Measurements from ENCODE around the gene ZNF681.
"Not testable (repeated sequence)": the region's sequence is repeated elsewhere in the genome, so short reads cannot be mapped to it uniquely, and the experiment has no call there.

The ZNF681 gene

DNA sequence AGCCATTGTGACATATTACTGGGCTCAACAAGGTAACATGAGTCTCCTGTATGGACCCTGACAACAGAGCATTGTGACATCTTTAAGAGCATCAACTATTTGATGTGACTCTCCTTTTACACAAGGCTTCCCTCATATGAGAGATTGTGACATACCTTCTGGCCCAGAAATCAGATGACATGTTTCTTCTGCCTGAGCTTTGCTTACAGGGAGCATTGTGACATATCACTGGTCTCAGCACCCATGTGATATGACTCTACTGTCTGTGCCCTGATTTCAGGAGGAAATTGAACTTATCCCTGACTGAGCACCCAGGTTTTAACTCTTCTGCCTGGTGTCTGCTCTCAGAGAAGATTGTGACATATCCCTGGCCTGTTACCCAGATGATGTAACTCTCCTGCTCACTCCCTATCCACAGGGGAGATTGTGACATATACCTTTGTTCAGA lies 15.9 kb upstream of the ZNF681 start:
- DNase-seq (ENCODE audit: extremely low read depth in 1 of 2, low read depth in 1 of 2), result no peak

DNA sequence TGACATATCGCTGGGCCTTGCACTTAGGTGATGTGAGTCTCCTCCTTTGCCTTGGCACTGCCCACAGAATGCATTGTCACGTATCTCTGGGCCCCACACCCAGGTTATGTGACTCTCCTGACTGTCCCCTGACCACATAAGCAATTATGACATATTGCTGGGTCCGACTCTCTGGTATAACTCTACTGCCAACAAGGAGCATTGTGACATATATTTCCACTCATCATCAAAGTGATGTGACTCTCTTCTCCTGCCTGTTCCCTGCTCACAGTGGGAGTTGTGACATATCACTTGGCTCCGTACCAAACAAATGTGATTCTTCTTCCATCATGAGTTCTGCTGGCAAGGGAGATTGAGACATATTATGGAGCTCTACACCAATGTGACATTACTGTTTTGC lies 15.4 kb upstream of the ZNF681 start:
- no peak for DNase-seq (ENCODE audit: extremely low read depth in 1 of 2, low read depth in 1 of 2)

DNA sequence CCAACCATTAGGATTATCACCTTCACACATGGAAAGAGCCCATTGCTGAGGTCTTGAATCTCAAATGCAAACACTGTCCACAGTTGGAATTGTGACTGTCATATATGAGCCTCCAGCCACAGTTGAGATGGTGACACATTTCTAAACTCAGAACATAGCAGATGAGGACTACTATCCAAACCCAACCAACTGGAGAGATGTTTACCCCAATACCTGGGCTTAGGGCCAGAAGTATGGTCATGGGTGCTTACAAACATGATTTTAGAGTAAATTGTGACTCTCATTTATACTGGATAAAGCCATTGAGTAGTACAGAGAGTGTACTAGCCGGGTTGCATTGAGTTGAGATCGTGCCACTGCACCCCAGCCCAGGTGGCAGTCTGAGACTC lies 14.0 kb upstream of the ZNF681 start:
- no peak for DNase-seq (ENCODE audit: extremely low read depth in 1 of 2, low read depth in 1 of 2)

DNA sequence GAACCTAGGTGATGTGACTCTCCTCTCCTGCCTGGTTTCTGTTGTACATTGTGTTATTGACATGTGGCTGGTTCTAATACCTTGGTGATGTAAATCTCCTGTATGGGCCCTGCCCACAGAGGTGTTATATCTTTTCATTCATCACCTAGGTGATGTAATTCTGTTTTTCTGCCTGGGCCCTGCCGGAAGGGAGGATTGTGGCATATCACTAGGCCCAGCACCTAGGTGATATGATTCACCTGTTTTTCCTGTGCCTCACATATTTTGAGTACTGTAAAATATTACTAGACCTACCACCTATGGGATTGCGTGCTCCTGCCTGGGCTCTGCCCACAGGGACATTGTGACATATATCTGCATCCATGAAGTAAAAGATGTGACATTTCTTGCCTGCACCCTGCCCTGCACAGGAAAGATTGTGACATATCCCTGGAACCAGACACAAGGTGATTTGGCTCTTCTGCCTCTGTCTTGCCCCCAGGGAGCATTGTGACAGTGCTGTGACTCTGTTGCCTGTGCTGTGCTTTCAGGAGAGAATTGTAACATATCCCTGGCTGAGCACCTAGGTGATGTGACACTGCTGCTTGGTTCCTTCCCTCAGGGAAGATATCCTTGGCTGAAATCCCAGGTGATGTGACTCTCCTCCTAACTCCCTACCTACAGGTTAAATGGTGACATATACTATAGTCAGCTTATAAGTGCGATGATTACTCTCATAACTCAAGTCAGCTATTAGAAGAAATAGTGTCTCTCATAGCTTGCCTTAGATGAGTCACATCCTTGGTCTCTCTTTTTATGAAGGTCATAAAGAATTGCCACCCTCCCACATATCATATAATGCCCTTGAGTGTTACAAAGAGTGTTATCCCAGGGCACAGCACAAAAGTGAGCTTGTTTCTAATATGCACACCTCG lies 13.3 kb upstream of the ZNF681 start:
- no peak for DNase-seq (ENCODE audit: extremely low read depth in 1 of 2, low read depth in 1 of 2)

DNA sequence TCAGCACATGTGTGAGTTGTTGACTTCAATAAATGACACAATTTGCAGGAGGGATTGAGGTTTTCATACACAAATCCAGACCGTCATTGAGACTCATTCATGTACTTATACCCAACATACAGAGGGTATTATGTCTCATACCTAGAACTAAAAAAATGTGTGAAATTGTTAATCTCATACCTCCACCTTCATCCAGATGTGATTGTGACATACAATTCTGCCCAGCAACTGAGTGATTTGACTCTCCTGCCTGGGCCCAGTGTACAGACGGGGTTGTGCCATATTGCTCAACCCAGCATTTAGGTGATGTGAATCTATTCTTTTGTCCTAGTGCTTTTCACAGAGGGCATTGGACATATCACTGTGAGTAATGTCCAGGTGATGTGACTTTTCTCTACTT lies 12.6 kb upstream of the ZNF681 start:
- DNase-seq (ENCODE audit: extremely low read depth in 1 of 2, low read depth in 1 of 2), result no peak

DNA sequence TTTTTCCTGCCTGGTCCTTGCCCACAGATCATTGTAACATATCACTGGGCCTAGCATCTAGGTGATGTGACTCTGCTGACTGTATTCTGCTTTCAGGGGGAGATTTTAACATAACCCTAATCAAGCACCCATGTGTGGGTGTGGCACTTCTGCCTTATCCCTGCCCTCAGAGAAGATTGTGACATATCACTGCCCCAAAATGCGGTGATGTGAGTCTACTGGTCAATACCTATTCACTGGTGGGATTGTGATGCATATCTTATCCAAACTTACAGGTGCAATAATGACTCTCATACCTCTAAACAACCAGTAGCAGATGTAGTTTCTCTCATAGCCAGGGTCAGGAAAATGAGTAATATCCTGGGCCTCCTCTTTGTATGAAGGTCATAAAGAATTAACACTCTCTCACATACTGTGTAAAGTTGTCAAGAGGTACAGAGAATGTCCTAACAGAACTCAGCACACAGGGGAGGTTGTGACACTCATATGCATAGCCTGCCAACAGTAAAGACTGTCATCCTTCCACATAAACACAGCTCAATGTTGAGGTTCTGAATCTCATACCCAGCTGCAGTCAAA lies 12.1 kb upstream of the ZNF681 start:
- no peak for DNase-seq (ENCODE audit: extremely low read depth in 1 of 2, low read depth in 1 of 2)

DNA sequence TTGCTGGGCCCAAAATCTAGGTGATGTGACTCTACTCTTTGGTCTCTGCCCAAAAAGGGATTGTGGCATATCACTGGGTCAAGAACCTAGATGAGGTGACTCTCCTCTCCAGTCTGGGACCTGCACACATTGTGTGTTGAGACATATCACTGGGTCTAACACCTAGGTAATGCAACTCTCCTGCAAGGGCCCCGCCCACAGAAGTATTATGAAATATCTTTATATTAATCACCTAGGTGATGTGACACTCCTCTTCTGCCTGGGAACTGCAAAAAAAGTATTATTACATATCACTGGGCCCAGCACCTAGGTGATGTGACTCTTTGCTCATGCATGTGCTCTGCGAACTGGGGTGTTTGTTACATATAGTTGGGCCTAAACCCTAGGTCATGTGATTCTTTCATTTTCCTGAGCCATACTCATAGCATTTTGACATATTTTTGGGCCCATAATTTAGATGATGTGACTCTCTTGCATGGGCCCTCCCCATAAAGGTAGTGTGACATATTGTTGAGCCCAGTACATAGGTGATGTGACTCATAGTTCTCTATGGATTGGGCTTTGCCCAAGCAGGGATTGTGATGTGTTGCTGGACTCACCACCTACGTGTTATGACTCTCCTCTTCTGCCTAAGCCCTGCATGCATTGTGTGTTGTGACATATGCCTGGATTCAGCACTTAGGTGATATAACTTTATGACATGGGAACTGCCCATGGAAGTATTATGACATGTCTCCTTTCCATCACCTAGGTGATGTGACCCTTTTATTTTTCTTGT lies 11.2 kb upstream of the ZNF681 start:
- DNase-seq (ENCODE audit: extremely low read depth in 1 of 2, low read depth in 1 of 2), result no peak

DNA sequence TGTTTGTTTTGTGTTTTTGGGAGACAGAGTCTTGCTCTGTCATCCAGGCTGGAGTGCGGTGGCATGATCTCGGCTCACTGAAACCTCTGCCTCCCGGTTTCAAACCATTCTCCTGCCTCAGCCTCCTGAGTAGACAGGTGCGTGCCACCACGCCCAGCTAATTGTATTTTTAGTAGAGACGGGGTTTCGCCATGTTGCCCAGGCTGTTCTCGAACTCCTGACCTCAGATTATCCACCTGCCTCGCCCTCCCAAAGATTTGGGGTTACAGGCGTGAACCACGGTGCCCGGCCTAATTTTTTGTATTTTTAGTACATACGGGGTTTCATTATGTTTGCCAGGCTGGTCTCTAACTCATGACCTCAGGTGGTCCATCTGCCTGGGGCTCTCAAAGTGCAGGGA lies 8.3 kb upstream of the ZNF681 start:
- DNase-seq (ENCODE audit: extremely low read depth in 1 of 2, low read depth in 1 of 2), result no peak

DNA sequence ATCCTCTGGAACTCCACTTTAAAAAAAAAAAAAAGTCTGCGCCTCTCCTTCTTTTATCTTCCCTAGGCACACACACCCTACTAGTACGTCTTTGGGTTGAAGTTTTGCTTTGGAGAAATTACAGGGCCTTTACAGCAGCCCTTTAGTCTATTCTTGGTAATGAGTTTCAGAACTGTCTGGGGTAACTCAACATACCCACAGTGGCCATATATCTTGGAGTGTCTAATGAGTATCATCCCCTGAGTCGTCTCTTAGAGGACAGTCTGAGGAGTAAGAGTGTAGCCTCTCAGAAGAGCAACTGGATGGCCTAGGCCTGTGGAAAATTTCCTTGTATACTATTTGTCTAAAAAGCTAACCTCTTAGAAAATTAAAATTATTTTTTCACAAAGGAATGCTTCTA lies 6.1 kb upstream of the ZNF681 start:
- no peak for DNase-seq (ENCODE audit: extremely low read depth in 1 of 2, low read depth in 1 of 2)

DNA sequence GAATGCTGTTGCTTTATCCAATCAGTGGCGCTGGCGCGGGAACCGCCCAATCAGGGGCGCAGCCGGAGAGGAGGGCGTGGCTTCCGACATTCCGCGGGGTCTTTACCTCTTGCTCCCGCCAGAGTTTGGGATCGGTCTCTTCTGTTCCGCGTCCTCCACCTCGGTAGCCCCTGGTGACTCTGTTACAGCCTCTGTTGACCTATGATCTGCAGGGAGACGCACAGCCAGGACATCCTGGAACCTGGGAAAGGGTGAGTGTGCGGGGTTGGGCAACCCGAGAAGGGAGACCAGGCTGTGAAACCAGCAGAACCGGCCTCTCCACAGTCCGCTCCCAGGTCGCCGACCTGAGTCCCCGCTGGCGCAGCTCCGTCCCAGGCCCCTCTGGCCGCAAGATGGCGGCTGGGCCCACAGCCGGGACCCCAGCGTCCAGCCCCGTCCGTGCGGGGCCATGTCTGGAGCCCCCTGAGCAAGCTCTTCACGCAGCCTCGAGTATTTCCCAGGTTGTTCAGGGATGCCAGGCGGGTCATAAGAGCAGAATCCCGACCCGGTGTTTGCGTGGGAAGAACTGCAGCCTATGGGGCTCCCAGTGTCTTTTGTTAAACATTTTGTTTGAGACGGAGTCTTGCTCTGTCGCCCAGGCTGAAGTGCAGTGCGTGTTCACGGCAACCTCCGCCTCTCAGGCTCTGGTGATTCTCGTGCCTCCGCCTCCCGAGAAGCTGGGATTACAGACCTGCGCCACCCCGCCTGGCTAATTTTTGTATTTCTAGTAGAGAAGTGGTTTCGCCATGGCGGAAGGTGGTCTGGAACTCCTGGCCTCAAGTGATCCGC lies 4.4 kb upstream of the ZNF681 start:
- peak; percentile 49 to 74 for DNase-seq (ENCODE audit: extremely low read depth in 1 of 2, low read depth in 1 of 2)

DNA sequence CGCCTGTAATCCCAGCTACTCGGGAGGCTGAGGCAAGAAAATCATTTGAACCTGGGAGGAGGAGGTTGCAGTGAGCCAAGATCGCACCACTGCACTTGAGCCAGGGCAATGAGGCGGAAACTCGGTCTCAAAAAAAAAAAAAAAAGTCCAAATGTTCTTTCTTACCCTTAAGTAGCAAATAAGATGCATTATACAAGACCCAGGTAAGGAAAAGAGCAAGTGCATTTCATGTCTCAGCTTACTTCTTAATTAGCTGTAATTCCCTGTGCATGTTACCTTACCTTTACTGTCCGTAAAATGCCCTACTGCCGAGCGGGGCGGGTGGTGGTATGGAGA lies 3.8 kb upstream of the ZNF681 start:
- no peak for DNase-seq (ENCODE audit: extremely low read depth in 1 of 2, low read depth in 1 of 2)

DNA sequence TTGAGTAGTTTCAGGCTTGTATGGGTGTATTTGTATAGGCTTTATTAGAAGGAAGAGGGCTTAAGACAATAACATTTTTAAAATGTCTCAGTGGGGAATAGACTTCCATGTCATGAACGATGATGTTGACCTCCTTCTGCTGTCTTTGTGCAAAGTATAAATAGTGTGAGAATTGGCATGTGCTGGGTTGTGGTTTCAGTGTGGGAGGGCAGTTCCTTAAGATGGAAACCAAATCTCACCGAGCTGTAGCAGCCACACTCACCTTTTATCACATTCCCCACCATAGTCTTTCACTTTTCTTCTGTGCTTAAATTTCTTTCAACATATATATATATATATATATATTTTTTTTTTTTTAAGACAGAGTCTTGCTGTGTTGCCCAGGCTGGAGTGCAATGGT lies 1.6 kb upstream of the ZNF681 start:
- DNase-seq (ENCODE audit: extremely low read depth in 1 of 2, low read depth in 1 of 2), result not testable (repeated sequence)

DNA sequence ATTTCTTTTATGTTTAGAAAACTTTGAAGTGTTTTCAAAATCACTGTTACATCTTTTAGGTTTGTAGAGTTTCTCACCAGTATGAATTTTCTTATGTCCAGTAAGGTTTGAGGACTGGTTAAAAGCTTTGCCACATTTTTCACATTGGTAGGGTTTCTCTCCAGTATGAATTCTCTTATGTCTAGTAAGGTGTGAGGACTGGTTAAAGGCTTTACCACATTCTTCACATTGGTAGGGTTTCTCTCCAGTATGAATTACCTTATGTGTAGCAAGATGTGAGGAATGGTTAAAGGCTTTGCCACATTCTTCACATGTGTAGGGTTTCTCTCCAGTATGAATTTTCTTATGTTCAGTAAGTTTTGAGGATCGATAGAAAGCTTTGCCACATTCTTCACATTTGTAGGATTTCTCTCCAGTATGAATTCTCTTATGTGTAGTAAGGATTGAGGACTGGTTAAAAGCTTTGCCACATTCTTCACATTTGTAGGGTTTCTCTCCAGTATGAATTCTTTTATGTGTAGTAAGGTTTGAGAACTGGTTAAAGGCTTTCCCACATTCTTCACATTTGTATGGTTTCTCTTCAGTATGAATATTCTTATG lies 15.0 kb downstream of the ZNF681 start:
- not testable (repeated sequence) for DNase-seq (ENCODE audit: extremely low read depth in 1 of 2, low read depth in 1 of 2)

DNA sequence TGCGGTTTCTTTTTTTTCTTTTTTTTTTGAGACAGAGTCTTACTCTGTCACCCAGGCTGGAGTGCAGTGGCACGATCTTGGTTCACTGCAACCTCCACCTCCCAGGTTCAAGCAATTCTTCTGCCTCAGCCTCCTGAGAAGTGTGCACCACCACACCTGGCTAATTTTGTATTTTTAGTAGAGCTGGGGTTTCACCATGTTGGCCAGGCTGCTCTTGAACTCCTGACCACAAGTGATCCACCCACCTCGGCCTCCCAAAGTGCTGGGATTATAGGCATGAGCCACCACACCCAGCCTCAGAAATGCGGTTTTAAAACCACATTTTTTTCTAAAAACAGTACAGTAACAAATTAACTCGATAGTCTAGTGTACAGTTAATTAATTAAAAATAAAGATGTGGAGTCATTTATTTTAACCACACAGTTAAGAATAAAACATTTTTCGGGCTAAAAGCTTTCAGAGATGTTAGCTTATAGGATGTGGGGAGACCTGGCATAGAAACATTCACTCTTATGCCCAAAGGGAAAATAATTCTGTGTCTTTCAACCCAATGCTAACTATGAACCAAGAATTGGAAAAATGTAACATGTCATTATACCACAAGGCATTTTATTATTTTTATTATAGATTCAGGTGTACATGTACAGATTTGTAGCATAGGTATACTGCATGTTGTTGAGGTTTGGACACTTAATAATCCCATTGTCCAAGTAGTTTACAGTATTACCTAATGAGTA lies 27.8 kb downstream of the ZNF681 start:
- DNase-seq (ENCODE audit: extremely low read depth in 1 of 2, low read depth in 1 of 2), result not testable (repeated sequence)

DNA sequence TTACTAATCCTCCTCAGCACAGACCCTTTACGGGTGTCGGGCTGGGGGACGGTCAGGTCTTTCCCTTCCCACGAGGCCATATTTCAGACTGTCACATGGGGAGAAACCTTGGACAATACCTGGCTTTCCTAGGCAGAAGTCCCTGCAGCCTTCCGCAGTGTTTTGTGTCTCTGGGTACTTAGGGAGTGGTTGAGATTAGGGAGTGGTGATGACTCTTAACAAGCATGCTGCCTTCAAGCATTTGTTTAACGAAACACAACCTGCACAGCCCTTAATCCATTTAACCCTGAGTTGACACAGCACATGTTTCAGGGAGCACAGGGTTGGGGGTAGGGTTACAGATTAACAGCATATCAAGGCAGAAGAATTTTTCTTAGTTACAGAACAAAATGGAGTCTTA lies 34.5 kb downstream of the ZNF681 start:
- DNase-seq (ENCODE audit: extremely low read depth in 1 of 2, low read depth in 1 of 2), result not testable (repeated sequence)

DNA sequence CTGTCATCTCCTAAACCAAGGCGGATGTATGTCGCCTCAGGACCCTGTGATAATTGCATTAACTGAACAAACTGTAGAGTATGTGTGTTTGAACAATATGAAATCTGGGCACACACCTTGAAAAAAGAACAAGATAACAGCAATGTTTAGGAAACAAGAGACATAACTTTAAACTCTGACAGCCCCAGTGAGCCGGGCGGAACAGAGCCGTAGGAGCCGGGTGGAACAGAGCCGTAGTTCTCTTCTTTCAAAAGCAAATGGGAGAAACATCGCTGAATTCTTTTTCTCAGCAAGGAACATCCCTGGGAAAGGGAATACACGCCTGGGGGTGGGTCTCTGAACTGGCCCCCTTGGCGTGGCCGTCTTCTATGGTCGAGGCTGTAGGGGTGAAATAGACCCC lies 39.9 kb downstream of the ZNF681 start:
- DNase-seq (ENCODE audit: extremely low read depth in 1 of 2, low read depth in 1 of 2), result no peak

DNA sequence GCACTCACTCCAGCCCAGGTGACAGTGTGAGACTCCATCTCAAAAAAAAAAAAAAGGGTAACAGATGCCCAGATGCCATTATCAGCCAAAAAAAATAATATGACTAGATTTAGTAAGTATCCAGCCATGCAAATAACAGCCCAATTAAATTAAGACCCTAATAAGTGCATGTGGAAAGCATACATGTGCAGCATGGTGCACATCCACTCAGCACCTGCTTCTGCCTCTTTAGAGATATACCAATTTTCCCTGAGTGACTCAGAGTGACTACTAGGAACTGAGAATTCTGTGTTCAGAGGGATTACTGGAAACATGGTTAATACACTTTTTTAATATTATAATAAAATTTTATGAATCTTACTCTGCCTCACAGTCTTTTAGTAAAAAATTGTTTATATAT lies 41.9 kb downstream of the ZNF681 start:
- no peak for DNase-seq (ENCODE audit: extremely low read depth in 1 of 2, low read depth in 1 of 2)

DNA sequence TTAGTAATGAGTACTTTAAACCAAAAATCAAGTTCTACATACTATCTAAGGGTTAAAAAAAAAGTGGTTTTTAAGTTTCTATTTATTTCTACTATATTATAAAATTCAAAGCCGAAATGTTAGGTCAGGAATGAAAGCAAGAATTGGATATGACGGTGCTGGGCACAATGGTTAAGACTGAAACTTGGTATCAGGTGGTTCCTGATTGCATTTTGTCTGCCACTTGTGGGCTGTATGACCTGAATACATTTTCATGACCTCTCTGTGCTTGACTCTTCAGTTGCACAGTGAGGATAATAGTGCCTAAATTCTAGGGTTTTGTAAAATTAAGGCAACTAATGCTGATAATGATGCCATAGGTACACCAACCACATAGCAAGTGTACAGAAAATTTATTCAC lies 49.3 kb downstream of the ZNF681 start:
- DNase-seq (ENCODE audit: extremely low read depth in 1 of 2, low read depth in 1 of 2), result no peak

DNA sequence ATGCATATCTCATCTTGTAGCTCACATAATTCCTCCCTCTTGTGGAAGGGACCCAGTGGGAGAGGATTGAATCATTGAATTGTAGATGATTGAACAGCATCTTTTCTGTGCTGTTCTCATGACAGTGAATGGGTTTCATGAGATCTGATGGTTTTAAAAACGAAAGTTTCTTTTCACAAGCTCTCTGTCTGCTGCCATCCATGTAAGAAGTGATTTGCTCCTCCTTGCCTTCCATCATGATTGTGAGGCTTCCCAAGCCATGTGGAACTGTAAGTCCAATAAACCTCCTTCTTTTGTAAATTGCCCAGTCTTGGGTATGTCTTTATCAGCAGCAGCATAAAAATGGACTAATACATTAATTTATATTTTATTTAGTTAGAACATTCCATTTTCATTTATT lies 52.0 kb downstream of the ZNF681 start:
- DNase-seq (ENCODE audit: extremely low read depth in 1 of 2, low read depth in 1 of 2), result no peak

DNA sequence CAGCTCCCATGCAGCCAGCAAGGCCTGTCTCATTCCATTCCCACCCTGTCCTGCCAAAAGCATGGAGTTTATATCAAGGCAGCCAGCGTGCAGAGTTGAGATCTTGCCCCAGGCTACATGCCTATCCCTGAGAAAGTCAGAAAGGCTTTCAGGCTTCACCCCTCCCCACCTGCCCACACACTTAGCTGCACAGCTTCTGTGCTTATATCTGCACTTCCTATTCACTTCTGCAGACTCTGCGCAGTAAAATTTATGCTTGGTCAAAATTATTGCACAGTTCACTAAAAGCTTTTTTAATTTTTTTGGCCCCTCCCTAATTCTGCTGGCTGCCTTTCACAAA lies 59.2 kb downstream of the ZNF681 start:
- DNase-seq (ENCODE audit: extremely low read depth in 1 of 2, low read depth in 1 of 2), result no peak

All from activated CD8-positive, alpha-beta memory T cell treated with anti-CD3 and anti-CD28 coated beads for 1 hour (primary cell).